BLaER1 (cell line): ENCODE data around the gene ARV1.
"Not testable (repeated sequence)": the region's sequence is repeated elsewhere in the genome, so short reads cannot be mapped to it uniquely, and the experiment has no call there.

Experiments
- H3K27ac ChIP-seq: shearing (Covaris generic); formaldehyde crosslinking; 2 replicates; pipeline ENCODE4 v1.8.1; 2022
- H3K27me3 ChIP-seq: shearing (Covaris generic); formaldehyde crosslinking; 2 replicates; pipeline ENCODE4 v1.8.1; 2022
- H3K36me3 ChIP-seq: shearing (Covaris generic); formaldehyde crosslinking; 2 replicates; pipeline ENCODE4 v1.8.1; 2022
- H3K4me1 ChIP-seq: shearing (Covaris generic); formaldehyde crosslinking; 2 replicates; pipeline ENCODE4 v1.8.1; 2022
- H3K4me2 ChIP-seq: shearing (Covaris generic); formaldehyde crosslinking; 2 replicates; pipeline ENCODE4 v1.8.1; 2022
- H3K4me3 ChIP-seq: shearing (Covaris generic); formaldehyde crosslinking; 2 replicates; pipeline ENCODE4 v1.8.1; 2022
- H3K9ac ChIP-seq: shearing (Covaris generic); formaldehyde crosslinking; 2 replicates; pipeline ENCODE4 v1.8.1; 2022
- H3K9me3 ChIP-seq: shearing (Covaris generic); formaldehyde crosslinking; 2 replicates; pipeline ENCODE4 v1.8.1; 2022
- H4K20me1 ChIP-seq: shearing (Covaris generic); formaldehyde crosslinking; 2 replicates; pipeline ENCODE4 v1.8.1; 2022
- Cebpa-rat ChIP-seq: shearing (Covaris generic); IDR thresholded peaks from 2 replicates; pipeline ENCODE4 v1.8.1; 2022

The ARV1 gene

GRCh38 chr1:230972855-230973271, 6.0 kb upstream of the ARV1 start:
- Histone ChIP-seq H4K20me1 (peaks cover 18% of the 10 kb centered on the region; the same call in 1 of the 2 replicates), H3K4me3 (no peak overlapping the region), H3K9ac (no peak overlapping the region), H3K4me1 (peaks cover 51% of the 10 kb centered on the region), H3K27me3 (no peaks in the 10 kb centered on the region), H3K4me2 (peak overlapping the region; percentile 53), H3K36me3 (peaks cover 17% of the 10 kb centered on the region), H3K9me3 (no peaks in the 10 kb centered on the region), H3K27ac (peak overlapping the region; percentile 39; the same call in 1 of the 2 replicates)
- no peak for TF ChIP-seq Cebpa-rat

GRCh38 chr1:230975636-230976035, 3.3 kb upstream of the ARV1 start:
- no peaks in the 10 kb centered on the region for H3K9me3 ChIP-seq

GRCh38 chr1:230976360-230976759, 2.5 kb upstream of the ARV1 start:
- TF ChIP-seq Cebpa-rat: no peak
- peak overlapping the region; percentile 93 for H3K4me2 ChIP-seq
- no peaks in the 10 kb centered on the region for H3K27me3 ChIP-seq

More at GRCh38 chr1:230975636-230976035, 3.3 kb upstream of the ARV1 start:
- H3K27ac ChIP-seq: no peak overlapping the region
- H3K36me3 ChIP-seq: peaks cover 8% of the 10 kb centered on the region
- H4K20me1 ChIP-seq: peaks cover 7% of the 10 kb centered on the region; the same call in 1 of the 2 replicates
- peaks cover 63% of the 10 kb centered on the region for H3K4me1 ChIP-seq
- no peak overlapping the region for H3K9ac ChIP-seq
- no peak for TF ChIP-seq Cebpa-rat
- H3K4me3 ChIP-seq: no peak overlapping the region
- no peaks in the 10 kb centered on the region for H3K27me3 ChIP-seq
- H3K4me2 ChIP-seq: peak overlapping the region; percentile 93

GRCh38 chr1:230976825-230977747, 1.8 kb upstream of the ARV1 start:
- H3K27me3 ChIP-seq: no peaks in the 10 kb centered on the region

More at GRCh38 chr1:230976360-230976759, 2.5 kb upstream of the ARV1 start:
- Histone ChIP-seq H3K9ac (no peak overlapping the region), H4K20me1 (peaks cover 7% of the 10 kb centered on the region; the same call in 1 of the 2 replicates), H3K36me3 (peaks cover 14% of the 10 kb centered on the region), H3K4me1 (peaks cover 66% of the 10 kb centered on the region), H3K9me3 (no peaks in the 10 kb centered on the region), H3K4me3 (no peak overlapping the region), H3K27ac (no peak overlapping the region)

GRCh38 chr1:230977761-230978490, 968 bp upstream of the ARV1 start:
- Histone ChIP-seq H3K4me1 (peaks cover 50% of the 10 kb centered on the region), H3K36me3 (peaks cover 21% of the 10 kb centered on the region), H3K27ac (peak overlapping the region; percentile 80), H3K9ac (peak overlapping the region; percentile 84), H3K27me3 (no peaks in the 10 kb centered on the region), H3K4me3 (peak overlapping the region; percentile 87), H3K4me2 (peak overlapping the region; percentile 93), H3K9me3 (no peaks in the 10 kb centered on the region), H4K20me1 (no peaks in the 10 kb centered on the region)
- no peak for TF ChIP-seq Cebpa-rat

More at GRCh38 chr1:230976825-230977747, 1.8 kb upstream of the ARV1 start:
- Histone ChIP-seq H3K4me1 (peaks cover 58% of the 10 kb centered on the region), H3K4me2 (peak overlapping the region; percentile 93), H3K36me3 (peaks cover 21% of the 10 kb centered on the region), H3K9ac (peak overlapping the region; percentile 84), H3K4me3 (peak overlapping the region; percentile 87), H3K27ac (peak overlapping the region; percentile 80; the same call in 1 of the 2 replicates), H4K20me1 (peaks cover under 1% of the 10 kb centered on the region; the same call in 1 of the 2 replicates), H3K9me3 (no peaks in the 10 kb centered on the region)
- TF ChIP-seq Cebpa-rat: no peak

- TF ChIP-seq Cebpa-rat: no peak
- Histone ChIP-seq H3K4me2 (peak overlapping the region; percentile 94), H4K20me1 (no peaks in the 10 kb centered on the region), H3K36me3 (peaks cover 21% of the 10 kb centered on the region), H3K4me3 (peak overlapping the region; percentile 87), H3K27ac (peak overlapping the region; percentile 59), H3K4me1 (peaks cover 41% of the 10 kb centered on the region), H3K27me3 (no peaks in the 10 kb centered on the region), H3K9me3 (no peaks in the 10 kb centered on the region), H3K9ac (peak overlapping the region; percentile 78)
These were observed 459 bp downstream of the ARV1 start for GRCh38 chr1:230979389-230979716.

- Histone ChIP-seq H3K4me2 (peak overlapping the region; percentile 94), H3K36me3 (peaks cover 21% of the 10 kb centered on the region), H3K27me3 (no peaks in the 10 kb centered on the region), H3K9ac (peak overlapping the region; percentile 78), H3K27ac (no peak overlapping the region), H4K20me1 (no peaks in the 10 kb centered on the region), H3K4me1 (peaks cover 47% of the 10 kb centered on the region), H3K4me3 (peak overlapping the region; percentile 87), H3K9me3 (no peaks in the 10 kb centered on the region)
- no peak for TF ChIP-seq Cebpa-rat
These were observed 1.1 kb downstream of the ARV1 start for GRCh38 chr1:230979952-230980351.

- Histone ChIP-seq H3K9me3 (no peaks in the 10 kb centered on the region), H3K4me1 (peaks cover 34% of the 10 kb centered on the region), H4K20me1 (peaks cover 10% of the 10 kb centered on the region), H3K27me3 (no peaks in the 10 kb centered on the region), H3K4me3 (no peak overlapping the region), H3K4me2 (no peak overlapping the region), H3K27ac (no peak overlapping the region), H3K36me3 (peaks cover 21% of the 10 kb centered on the region), H3K9ac (no peak overlapping the region)
- no peak for TF ChIP-seq Cebpa-rat
These were observed 3.8 kb downstream of the ARV1 start for GRCh38 chr1:230982696-230983095.

- no peak for TF ChIP-seq Cebpa-rat
- Histone ChIP-seq H3K9ac (no peak overlapping the region), H3K4me1 (peaks cover 34% of the 10 kb centered on the region), H3K4me2 (no peak overlapping the region), H3K4me3 (no peak overlapping the region), H3K36me3 (peaks cover 21% of the 10 kb centered on the region), H3K27me3 (no peaks in the 10 kb centered on the region), H3K27ac (no peak overlapping the region), H3K9me3 (no peaks in the 10 kb centered on the region), H4K20me1 (peaks cover 10% of the 10 kb centered on the region)
These were observed 4.9 kb downstream of the ARV1 start for GRCh38 chr1:230983811-230984210.

GRCh38 chr1:230984622-230985515, 6.0 kb downstream of the ARV1 start:
- not testable (repeated sequence) for H3K4me3 ChIP-seq, H3K9me3 ChIP-seq, H3K27me3 ChIP-seq
- peaks cover 29% of the 10 kb centered on the region for H3K4me1 ChIP-seq
- H4K20me1 ChIP-seq: peaks cover 10% of the 10 kb centered on the region
- peak overlapping the region; percentile 65 for H3K4me2 ChIP-seq
- H3K36me3 ChIP-seq: peaks cover 27% of the 10 kb centered on the region
- peak overlapping the region; percentile 2; the same call in 1 of the 2 replicates for H3K9ac ChIP-seq
- H3K27ac ChIP-seq: peak overlapping the region; percentile 48
